22Rv1 (cell line): Measurements from ENCODE around the gene ANKRD40.

Experiments
- H3K27ac ChIP-seq: fragments of 450-650 bp; 2 replicates; pipeline ENCODE4 v1.5.1; 2017
- ZFX ChIP-seq: fragments of 450-650 bp; IDR thresholded peaks from 2 replicates; pipeline ENCODE4 v1.6.1; 2017; ENCODE audit warnings: antibody characterized with exemption, borderline replicate concordance
- TF ChIP-seq, protein P1 (sequence below): fragments of 450-650 bp; IDR thresholded peaks from 2 replicates; pipeline ENCODE4 v1.5.1; 2017; ENCODE audit warnings: mild to moderate bottlenecking

ANKRD40 gene

GRCh38 chr17:50677851-50678375, 29.8 kb downstream of the ANKRD40 start:
- H3K27ac ChIP-seq: no peak overlapping the region

GRCh38 chr17:50676065-50676975, 31.4 kb downstream of the ANKRD40 start:
- H3K27ac ChIP-seq: no peak overlapping the region
- TF ChIP-seq, protein P1, sequence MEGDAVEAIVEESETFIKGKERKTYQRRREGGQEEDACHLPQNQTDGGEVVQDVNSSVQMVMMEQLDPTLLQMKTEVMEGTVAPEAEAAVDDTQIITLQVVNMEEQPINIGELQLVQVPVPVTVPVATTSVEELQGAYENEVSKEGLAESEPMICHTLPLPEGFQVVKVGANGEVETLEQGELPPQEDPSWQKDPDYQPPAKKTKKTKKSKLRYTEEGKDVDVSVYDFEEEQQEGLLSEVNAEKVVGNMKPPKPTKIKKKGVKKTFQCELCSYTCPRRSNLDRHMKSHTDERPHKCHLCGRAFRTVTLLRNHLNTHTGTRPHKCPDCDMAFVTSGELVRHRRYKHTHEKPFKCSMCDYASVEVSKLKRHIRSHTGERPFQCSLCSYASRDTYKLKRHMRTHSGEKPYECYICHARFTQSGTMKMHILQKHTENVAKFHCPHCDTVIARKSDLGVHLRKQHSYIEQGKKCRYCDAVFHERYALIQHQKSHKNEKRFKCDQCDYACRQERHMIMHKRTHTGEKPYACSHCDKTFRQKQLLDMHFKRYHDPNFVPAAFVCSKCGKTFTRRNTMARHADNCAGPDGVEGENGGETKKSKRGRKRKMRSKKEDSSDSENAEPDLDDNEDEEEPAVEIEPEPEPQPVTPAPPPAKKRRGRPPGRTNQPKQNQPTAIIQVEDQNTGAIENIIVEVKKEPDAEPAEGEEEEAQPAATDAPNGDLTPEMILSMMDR: no peak; the same call in 1 of the 2 replicates
- TF ChIP-seq ZFX: no peak

More at GRCh38 chr17:50677851-50678375, 29.8 kb downstream of the ANKRD40 start:
- TF ChIP-seq, protein P1: no peak
- no peak for TF ChIP-seq ZFX

DNA sequence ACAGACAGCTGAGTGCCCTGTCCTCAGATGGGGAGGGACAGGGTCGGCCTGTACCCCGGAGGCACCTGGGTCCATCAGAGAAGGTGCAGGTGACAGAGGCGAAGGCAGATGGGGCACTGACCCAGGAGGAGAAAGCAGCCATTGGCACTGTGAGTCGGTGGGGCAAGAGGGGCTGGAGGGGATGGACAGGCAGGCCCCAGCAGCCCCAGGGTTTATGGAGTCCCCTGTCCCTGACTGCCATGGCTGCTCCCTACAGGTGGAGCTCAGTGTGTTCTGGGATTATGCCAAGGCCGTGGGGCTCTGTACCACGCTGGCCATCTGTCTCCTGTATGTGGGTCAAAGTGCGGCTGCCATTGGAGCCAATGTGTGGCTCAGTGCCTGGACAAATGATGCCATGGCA, 32.1 kb downstream of the ANKRD40 start:
- H3K27ac ChIP-seq: no peak overlapping the region
- TF ChIP-seq ZFX: no peak
- TF ChIP-seq, protein P1: no peak

GRCh38 chr17:50675190-50675589, 32.5 kb downstream of the ANKRD40 start:
- no peak overlapping the region for H3K27ac ChIP-seq

GRCh38 chr17:50672831-50673551, 34.7 kb downstream of the ANKRD40 start:
- TF ChIP-seq, protein P1: no peak
- TF ChIP-seq ZFX: no peak
- no peak overlapping the region for H3K27ac ChIP-seq

More at GRCh38 chr17:50675190-50675589, 32.5 kb downstream of the ANKRD40 start:
- TF ChIP-seq ZFX: no peak
- TF ChIP-seq, protein P1: no peak

DNA sequence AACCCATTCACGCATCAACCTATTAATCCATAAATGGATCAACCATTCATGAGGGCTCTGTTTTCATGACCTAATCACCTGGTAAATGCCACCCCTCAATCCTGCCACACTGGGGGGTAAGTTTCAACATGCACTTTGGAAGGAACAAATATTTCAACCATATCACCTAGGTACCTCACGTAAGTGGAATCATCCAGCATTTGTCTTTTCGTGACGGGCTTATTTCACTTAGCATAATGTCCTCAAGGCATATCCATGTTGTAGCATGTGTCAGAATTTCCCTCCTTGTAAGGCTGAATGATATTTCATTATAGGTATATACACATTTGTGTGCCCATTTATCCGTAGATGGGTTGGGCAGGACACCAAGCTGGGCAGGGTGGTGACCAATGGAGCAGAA, 35.6 kb downstream of the ANKRD40 start:
- TF ChIP-seq, protein P1: no peak
- no peak for TF ChIP-seq ZFX
- H3K27ac ChIP-seq: no peak overlapping the region
